Stimulated activated CD4-positive, alpha-beta T cell treated with anti-CD3 and anti-CD28 coated beads, Interleukin-1b, Interleukin-23, amount 100 ng/mL, for 4 hours (primary cell): Measurements from ENCODE around the gene GPM6B.

ENCODE experiments used
- DNase-seq, 2 donors: peaks; one replicate each; pipeline ENCODE4 v3.0.0-alpha.2; 2020; ENCODE audit warnings: low read depth in 2 of 2

Gene GPM6B

GRCh38 chrX:13768939-13769338 lies 48.0 kb downstream of the GPM6B start:
- DNase-seq, result no peak

GRCh38 chrX:13764765-13765164 lies 52.1 kb downstream of the GPM6B start:
- no peak for DNase-seq

GRCh38 chrX:13764281-13764680 lies 52.6 kb downstream of the GPM6B start:
- DNase-seq, result no peak

GRCh38 chrX:13763489-13763888 lies 53.4 kb downstream of the GPM6B start:
- DNase-seq, result no peak

GRCh38 chrX:13761606-13762414 lies 55.1 kb downstream of the GPM6B start:
- no peak for DNase-seq

- DNase-seq, result no peak
These were observed 56.5 kb downstream of the GPM6B start for GRCh38 chrX:13760426-13760825.

- DNase-seq, result no peak
These were observed 57.7 kb downstream of the GPM6B start for GRCh38 chrX:13759152-13759718.

GRCh38 chrX:13756381-13756780 lies 60.5 kb downstream of the GPM6B start:
- DNase-seq, result no peak

GRCh38 chrX:13755254-13755653 lies 61.6 kb downstream of the GPM6B start:
- DNase-seq, result no peak

- no peak for DNase-seq
These were observed 62.1 kb downstream of the GPM6B start for GRCh38 chrX:13754765-13755164.

GRCh38 chrX:13752646-13753045 lies 64.2 kb downstream of the GPM6B start:
- no peak for DNase-seq

GRCh38 chrX:13752141-13752540 lies 64.8 kb downstream of the GPM6B start:
- no peak for DNase-seq

GRCh38 chrX:13750812-13751211 lies 66.1 kb downstream of the GPM6B start:
- DNase-seq, result no peak

GRCh38 chrX:13750204-13750603 lies 66.7 kb downstream of the GPM6B start:
- DNase-seq, result peak in 1 of 2 donors; percentile 15

GRCh38 chrX:13748486-13748885 lies 68.4 kb downstream of the GPM6B start:
- DNase-seq, result no peak

GRCh38 chrX:13747836-13748235 lies 69.1 kb downstream of the GPM6B start:
- DNase-seq, result no peak

- peak; percentile 7 to 11 for DNase-seq
These were observed 74.3 kb downstream of the GPM6B start for GRCh38 chrX:13742397-13743176.

- no peak for DNase-seq
These were observed 75.2 kb downstream of the GPM6B start for GRCh38 chrX:13741695-13742094.

- DNase-seq, result peak; percentile 73 to 85
These were observed 82.4 kb downstream of the GPM6B start, which contains the start of the genes OFD1 and TRAPPC2 for GRCh38 chrX:13734278-13735172. OFD1 (plus strand) TSS chrX:13734748; CDS start chrX:13735072, 324 bp downstream. TRAPPC2 (minus strand) TSS chrX:13734620; CDS start chrX:13719963, 14,657 bp downstream.

- DNase-seq, result no peak
These were observed 83.4 kb downstream of the GPM6B start for GRCh38 chrX:13733506-13733905.
